Neural progenitor cell (in vitro differentiated cells): ENCODE measurements around the gene MGMT.

Source experiments
- EZH2 ChIP-seq: fragments of 200-600 bp; sonication (generic); IDR thresholded peaks from 2 replicates; pipeline ENCODE4 v1.6.1; 2017; ENCODE audit warnings: antibody characterized with exemption, mild to moderate bottlenecking, moderate library complexity
- TF ChIP-seq, protein P1 (sequence below): fragments of 200-600 bp; sonication (generic); IDR thresholded peaks from 2 replicates; pipeline ENCODE4 v1.5.1; 2017; ENCODE audit warnings: antibody characterized with exemption, mild to moderate bottlenecking

DNA sequence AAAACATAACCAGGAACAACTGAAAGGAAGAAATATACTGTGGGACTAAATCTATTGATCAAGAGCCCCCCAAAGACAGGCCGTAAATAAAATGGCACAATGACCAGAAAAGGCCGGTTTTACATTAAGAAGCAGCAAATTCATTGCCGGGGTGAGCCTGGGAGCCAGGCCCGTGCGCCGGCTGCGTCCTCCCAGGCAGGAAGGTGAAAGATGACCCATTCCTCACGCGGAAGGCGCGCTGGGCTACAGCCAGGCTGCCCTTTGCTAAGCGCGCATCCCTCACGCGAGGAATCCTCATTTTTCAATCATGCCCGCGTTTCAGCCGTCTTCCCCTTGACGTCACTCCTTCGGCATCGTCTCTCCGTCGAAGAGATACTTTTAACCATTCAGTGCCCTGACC is 47.6 kb upstream of the MGMT start:
- TF ChIP-seq, protein P1, sequence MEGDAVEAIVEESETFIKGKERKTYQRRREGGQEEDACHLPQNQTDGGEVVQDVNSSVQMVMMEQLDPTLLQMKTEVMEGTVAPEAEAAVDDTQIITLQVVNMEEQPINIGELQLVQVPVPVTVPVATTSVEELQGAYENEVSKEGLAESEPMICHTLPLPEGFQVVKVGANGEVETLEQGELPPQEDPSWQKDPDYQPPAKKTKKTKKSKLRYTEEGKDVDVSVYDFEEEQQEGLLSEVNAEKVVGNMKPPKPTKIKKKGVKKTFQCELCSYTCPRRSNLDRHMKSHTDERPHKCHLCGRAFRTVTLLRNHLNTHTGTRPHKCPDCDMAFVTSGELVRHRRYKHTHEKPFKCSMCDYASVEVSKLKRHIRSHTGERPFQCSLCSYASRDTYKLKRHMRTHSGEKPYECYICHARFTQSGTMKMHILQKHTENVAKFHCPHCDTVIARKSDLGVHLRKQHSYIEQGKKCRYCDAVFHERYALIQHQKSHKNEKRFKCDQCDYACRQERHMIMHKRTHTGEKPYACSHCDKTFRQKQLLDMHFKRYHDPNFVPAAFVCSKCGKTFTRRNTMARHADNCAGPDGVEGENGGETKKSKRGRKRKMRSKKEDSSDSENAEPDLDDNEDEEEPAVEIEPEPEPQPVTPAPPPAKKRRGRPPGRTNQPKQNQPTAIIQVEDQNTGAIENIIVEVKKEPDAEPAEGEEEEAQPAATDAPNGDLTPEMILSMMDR: no peak
- no peak for TF ChIP-seq EZH2
